Activated CD4-positive, CD25-positive, alpha-beta regulatory T cell treated with anti-CD3 and anti-CD28 coated beads, Interleukin-2, amount 50 U/mL, for 16 hours (primary cell): ENCODE data around the gene FARP1.

Experiments
- DNase-seq: peaks from one replicate; pipeline ENCODE4 v3.0.0-alpha.2; 2020; ENCODE audit warnings: low read depth, low spot score

Gene FARP1

GRCh38 chr13:98141091-98141490, 1.8 kb upstream of the FARP1 start:
- no peak for DNase-seq

- no peak for DNase-seq
Measured at GRCh38 chr13:98141509-98142379, 1.1 kb upstream of the FARP1 start.

DNA sequence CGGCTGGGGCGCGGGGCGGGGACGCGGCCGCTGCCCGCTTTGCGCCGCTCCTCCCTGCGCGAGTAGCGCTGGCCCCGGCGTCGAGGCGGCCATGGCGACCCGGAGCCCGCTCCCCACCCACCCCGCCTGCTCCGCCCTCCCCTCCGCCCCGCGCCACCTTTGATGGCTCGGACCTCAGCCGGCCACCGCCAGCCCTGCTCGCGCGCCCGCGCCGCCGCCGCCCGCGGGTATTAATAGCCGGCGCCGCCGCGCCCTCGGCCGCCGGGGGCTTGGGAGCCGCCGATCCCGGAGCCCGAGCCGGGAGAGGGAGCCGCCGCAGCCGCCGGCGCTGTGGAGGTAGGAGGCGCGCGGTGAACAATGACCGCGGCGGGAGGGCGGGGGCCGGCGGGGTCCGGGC, 261 bp downstream of the FARP1 start:
- no peak for DNase-seq

DNA sequence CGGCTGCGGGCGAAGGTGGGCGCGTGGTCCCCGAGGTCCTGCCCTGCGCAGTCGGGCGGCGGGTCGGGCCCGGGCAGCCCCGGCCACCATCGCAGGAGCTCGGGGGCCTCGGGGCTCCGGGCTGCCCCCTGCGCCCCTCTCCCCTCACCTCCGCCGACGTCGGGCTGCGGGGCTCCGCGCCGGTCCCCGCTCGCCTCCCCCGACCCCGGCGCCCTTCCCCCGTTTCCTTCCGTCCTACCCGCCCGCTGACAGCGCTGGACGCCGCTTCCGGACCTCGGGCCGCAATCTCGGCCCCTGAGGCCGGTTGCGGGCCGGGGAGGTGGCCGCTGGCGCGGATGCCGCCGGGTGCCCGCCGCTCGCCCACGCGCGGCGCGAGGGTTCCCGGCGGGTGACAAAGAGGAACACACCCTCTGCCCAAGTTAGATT, 720 bp downstream of the FARP1 start:
- DNase-seq: no peak

DNA sequence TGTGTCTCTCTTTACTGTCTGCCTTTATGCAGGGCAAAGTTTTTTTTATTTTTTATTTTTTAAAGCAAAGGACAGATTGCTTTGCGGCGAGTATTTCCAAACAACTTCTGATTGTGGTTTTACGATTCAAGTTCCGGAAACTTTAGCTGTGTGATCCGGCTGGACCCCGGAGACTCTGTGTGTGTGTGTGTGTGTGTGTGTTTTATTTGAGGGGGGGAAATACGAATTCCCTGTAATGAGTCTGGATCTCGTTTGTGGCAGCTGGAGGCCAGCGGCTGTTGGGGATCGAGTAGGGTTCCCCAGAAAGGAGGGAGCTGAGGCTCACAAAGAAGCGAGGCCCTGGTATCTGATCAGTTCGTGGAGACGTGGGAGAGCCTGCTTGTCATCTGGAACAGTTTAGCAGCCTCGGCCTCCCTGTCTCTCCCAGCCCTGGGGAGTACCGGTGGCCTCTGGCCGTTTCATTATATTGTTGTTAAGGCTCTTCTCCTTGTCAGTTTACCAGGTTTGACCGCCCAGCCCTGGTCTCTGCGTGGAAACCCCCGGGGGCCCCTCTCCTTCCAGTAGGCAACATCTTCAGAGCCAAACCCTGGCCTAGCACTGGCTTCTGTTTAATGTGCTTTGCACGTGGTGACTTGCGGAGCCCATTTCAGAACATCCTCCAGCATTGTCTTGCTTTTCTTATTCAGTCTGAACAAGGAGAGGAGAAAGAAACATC, 1.3 kb downstream of the FARP1 start:
- no peak for DNase-seq

DNA sequence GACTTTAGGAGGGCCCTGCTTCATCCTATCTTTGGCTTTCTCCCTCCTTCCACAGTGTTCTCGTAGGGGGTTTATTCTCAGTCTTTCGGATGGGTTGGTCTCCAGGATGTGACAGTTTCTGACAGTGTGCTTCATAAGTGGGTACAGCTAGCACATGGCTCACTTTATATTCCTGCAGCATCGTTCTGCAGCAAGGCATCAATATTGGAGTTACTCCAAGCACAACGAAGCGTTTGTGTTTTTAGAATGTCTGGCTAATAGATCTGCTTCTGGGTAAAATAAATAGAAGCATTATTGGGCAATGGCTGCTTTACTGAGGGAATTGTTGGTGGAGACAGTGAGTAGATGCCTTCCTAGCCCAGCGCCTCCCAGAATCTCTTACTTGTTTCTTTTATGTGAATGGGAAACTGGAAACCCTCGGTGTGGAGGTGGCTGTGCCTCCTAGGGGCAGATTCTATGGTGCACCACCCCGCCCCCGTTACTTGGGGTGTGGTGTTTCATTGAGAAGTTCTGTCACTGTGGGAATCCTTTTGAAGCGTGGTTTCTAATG, 2.0 kb downstream of the FARP1 start:
- DNase-seq: no peak

GRCh38 chr13:98147521-98147920, 4.6 kb downstream of the FARP1 start:
- DNase-seq: no peak

DNA sequence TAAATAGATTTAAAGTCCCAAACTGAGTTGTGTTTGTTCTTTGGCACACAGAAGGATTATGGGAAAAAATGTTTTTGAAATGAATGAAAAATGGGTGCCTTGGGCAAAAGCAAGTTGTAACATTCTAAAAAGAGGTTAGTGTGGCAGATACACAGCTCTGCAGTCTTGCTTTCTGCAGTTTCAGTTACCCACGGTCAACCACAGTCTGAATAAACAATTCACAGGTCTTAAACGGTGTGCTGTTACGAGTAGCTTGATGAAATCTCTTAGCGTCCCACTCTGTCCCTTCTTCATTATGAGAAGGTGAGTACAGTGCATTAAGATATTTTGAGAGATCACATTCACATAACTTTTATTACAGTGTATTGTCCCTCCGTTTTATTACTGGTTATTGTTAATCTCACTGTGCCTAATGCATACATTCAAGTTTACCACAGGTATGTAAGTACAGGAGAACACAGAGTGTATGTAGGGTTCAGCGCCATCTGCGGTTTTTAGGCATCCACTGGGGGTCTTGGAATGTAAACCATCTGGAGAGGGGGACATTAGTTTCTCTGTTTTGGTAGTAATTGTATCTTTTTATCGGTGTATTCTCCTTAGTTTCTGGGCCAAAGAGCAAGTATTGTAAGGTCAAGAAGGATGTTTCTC, 8.1 kb downstream of the FARP1 start:
- DNase-seq: no peak

DNA sequence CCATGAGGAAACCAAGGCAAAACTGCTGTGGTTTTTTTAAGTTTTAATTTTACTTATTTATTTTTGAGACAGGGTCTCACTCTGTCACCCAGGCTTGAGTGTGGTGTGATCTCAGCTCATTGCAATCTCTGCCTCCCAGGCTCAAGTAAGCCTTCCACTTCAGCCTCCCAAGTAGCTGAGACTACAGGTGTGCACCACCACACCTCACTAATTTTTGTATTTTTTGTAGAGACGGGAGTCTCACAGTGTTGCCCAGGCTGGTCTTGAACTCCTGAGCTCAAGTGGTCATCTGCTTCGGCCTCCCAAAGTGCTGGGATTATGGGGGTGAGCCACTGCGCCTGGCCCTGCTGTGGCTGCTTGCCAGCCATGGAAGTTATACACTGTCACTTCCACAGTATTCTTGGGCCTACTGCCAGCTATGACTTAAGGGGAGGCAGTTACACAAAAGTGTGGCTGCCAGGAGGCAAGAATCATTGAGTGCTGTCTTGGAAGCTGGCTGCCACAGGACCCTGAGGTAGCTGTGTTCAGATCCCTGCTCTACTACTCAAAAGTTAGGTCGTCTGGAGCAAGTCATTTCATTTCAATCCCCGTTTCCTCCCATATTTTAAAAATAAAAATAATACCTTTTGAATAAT, 12.7 kb downstream of the FARP1 start:
- no peak for DNase-seq

DNA sequence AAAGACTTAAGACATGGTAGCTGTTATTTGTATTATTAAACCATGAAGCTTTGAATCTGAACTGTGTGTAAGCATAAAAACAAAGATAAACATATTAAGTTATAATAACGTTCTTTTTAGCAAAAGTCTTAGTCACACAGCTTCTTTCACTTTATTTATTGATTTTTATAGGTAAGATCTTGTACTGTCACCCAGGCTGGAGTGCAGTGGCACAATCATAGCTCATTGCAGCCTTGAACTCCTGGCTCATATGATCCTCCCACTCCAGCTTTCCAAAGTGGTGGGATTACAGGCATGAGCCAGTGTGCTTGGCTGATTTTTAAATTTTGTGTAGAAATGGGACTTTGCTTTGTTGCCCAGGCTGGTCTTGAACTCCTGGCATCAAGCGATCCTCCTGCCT, 13.4 kb downstream of the FARP1 start:
- DNase-seq: no peak

- no peak for DNase-seq
Measured at GRCh38 chr13:98157188-98157587, 14.3 kb downstream of the FARP1 start.

GRCh38 chr13:98157609-98158008, 14.7 kb downstream of the FARP1 start:
- no peak for DNase-seq

GRCh38 chr13:98158172-98158899, 15.4 kb downstream of the FARP1 start:
- DNase-seq: no peak

DNA sequence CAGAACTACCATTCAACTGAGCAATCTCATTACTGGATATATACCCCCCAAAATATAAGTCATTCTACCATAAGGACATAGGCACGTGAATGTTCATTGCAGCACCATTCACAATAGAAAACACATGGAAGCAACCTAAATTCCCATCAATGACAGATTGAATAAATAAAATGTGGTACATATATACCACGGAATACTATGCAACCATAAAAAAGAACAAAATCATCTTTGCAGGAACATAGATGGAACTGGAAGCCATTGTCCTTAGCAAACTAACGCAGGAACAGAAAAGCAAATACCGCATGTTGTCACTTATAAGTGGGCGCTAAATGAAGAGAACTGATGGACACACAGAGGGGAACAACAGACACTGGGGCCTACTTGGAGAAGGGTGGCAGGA, 20.0 kb downstream of the FARP1 start:
- no peak for DNase-seq

DNA sequence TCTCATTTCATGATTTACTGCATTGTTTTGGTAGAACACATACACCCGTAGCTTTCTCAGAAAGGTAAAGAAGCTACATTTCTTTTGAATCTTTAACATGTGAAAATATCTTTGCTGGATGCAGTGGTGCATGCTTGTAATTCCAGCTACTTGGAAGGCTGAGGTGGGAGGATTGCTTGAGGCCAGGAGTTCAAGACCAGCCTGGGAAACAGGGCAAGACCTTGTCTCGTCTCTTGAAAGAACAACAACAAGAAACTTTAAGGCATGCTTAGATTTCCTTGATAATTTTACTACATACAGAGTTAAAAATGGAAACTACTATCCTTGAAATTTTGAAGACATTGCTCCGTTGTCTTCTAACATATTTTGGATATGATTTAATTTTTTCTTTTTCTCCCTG, 26.4 kb downstream of the FARP1 start:
- DNase-seq: no peak

GRCh38 chr13:98171900-98172589, 29.2 kb downstream of the FARP1 start:
- DNase-seq: no peak

DNA sequence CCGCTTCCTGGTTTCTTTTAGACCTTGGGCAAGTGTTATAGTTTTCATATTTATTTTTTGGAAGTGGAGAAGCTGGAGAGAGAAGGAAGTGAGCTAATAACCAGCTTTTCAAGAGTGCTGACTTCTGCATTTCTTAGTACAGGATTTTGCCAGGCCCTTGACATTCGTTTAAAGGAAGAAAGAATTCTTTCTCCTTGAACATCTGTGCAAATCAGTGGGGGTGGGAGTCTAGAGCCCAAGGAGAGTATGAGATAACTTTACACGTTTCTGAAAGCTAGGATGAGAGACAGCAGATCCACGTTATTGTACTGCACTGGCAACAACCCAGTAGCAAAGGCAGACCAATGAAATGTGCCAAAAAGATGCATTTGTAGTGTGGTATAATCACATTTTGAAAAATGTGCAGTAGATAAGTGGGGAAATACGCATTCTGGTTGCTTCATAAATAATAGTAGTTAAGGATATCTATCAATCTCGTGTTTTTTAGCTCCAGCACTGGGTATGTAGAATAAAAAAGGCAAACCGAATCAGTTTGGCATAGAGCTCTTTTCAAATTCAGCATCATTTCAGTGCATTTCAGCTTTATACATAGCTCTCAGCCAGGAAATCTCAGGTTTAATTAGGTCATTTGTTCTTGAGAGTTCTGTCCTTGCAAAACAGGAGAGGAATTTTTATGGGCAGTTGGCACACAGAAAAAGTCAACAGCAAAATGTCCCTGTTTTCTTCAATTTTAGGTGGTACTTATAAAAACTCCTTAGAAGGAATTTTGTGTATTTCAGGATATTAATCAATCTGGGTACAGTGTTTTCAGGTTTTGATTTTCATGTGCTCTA, 29.9 kb downstream of the FARP1 start:
- DNase-seq: no peak

GRCh38 chr13:98173431-98174152, 30.7 kb downstream of the FARP1 start:
- no peak for DNase-seq

GRCh38 chr13:98174307-98174706, 31.4 kb downstream of the FARP1 start:
- no peak for DNase-seq
